ENCODE results near the gene PIP5K1C.

Gene PIP5K1C

GRCh38 chr19:3700242-3701032, at the start of gene PIP5K1C:
Gene PIP5K1C, minus strand, starts transcription at chr19:3700468. Its CDS starts 78 bp downstream, at chr19:3700390.
- DNase-seq (ENCODE audit: low read depth in 2 of 3, low spot score in 1 of 3): peak; percentile 85 to 93 (median 92)

GRCh38 chr19:3748965-3749364, 48.7 kb upstream of the PIP5K1C start:
- DNase-seq (ENCODE audit: low read depth in 2 of 3, low spot score in 1 of 3): no peak

GRCh38 chr19:3746371-3747056, 46.2 kb upstream of the PIP5K1C start:
- no peak for DNase-seq (ENCODE audit: low read depth in 2 of 3, low spot score in 1 of 3)

GRCh38 chr19:3745363-3746045, 45.2 kb upstream of the PIP5K1C start:
- no peak for DNase-seq (ENCODE audit: low read depth in 2 of 3, low spot score in 1 of 3)

GRCh38 chr19:3743486-3743885, 43.2 kb upstream of the PIP5K1C start:
- no peak for DNase-seq (ENCODE audit: low read depth in 2 of 3, low spot score in 1 of 3)

GRCh38 chr19:3740431-3740830, 40.2 kb upstream of the PIP5K1C start:
- no peak for DNase-seq (ENCODE audit: low read depth in 2 of 3, low spot score in 1 of 3)

GRCh38 chr19:3738477-3739220, 38.4 kb upstream of the PIP5K1C start:
- DNase-seq (ENCODE audit: low read depth in 2 of 3, low spot score in 1 of 3): no peak

GRCh38 chr19:3737487-3738205, 37.4 kb upstream of the PIP5K1C start:
- DNase-seq (ENCODE audit: low read depth in 2 of 3, low spot score in 1 of 3): no peak

- no peak for DNase-seq (ENCODE audit: low read depth in 2 of 3, low spot score in 1 of 3)
These were observed 35.9 kb upstream of the PIP5K1C start for GRCh38 chr19:3736106-3736724.

GRCh38 chr19:3734310-3734600, 34.0 kb upstream of the PIP5K1C start:
- no peak for DNase-seq (ENCODE audit: low read depth in 2 of 3, low spot score in 1 of 3)

GRCh38 chr19:3733549-3734309, 33.5 kb upstream of the PIP5K1C start:
- DNase-seq (ENCODE audit: low read depth in 2 of 3, low spot score in 1 of 3): no peak

- no peak for DNase-seq (ENCODE audit: low read depth in 2 of 3, low spot score in 1 of 3)
These were observed 31.8 kb upstream of the PIP5K1C start for GRCh38 chr19:3732108-3732507.

GRCh38 chr19:3730457-3730958, 30.2 kb upstream of the PIP5K1C start:
- DNase-seq (ENCODE audit: low read depth in 2 of 3, low spot score in 1 of 3): no peak

- no peak for DNase-seq (ENCODE audit: low read depth in 2 of 3, low spot score in 1 of 3)
These were observed 25.5 kb upstream of the PIP5K1C start for GRCh38 chr19:3725640-3726310.

GRCh38 chr19:3725121-3725520, 24.9 kb upstream of the PIP5K1C start:
- no peak for DNase-seq (ENCODE audit: low read depth in 2 of 3, low spot score in 1 of 3)

- DNase-seq (ENCODE audit: low read depth in 2 of 3, low spot score in 1 of 3): no peak
These were observed 23.6 kb upstream of the PIP5K1C start for GRCh38 chr19:3723883-3724282.

GRCh38 chr19:3723110-3723488, 22.8 kb upstream of the PIP5K1C start:
- no peak for DNase-seq (ENCODE audit: low read depth in 2 of 3, low spot score in 1 of 3)

GRCh38 chr19:3722443-3723109, 22.3 kb upstream of the PIP5K1C start:
- no peak for DNase-seq (ENCODE audit: low read depth in 2 of 3, low spot score in 1 of 3)
